OCI-LY3 (cell line): ENCODE results near the gene ZNHIT3.

ENCODE experiments used
- H2AFZ ChIP-seq: fragments of 200-600, 300-600 bp; shearing (Covaris generic); 2 replicates; pipeline ENCODE4 v1.6.0; 2014; ENCODE audit warnings: antibody characterized with exemption, low read depth, low read length
- H3K27ac ChIP-seq: fragments of 200-600, 300-600 bp; sonication (generic); 2 replicates; pipeline ENCODE4 v1.5.1; 2014; ENCODE audit warnings: mild to moderate bottlenecking, low read length, moderate library complexity, mixed read lengths
- H3K27me3 ChIP-seq: fragments of 200-600, 300-600 bp; sonication (generic); 2 replicates; pipeline ENCODE4 v1.6.1; 2014; ENCODE audit warnings: low read depth, low read length, mixed read lengths
- H3K36me3 ChIP-seq: fragments of 200-600, 300-600 bp; sonication (generic); replicated peaks from 2 replicates; pipeline ENCODE3; 2014; ENCODE audit warnings: low read depth, low read length, mixed read lengths
- H3K4me1 ChIP-seq: fragments of 300-600, 200-600 bp; sonication (generic); 2 replicates; pipeline ENCODE4 v1.6.1; 2014; ENCODE audit warnings: low read length, mixed read lengths
- H3K4me2 ChIP-seq: fragments of 200-600, 300-600 bp; sonication (generic); 2 replicates; pipeline ENCODE4 v1.6.1; 2014; ENCODE audit warnings: low read length, mixed read lengths
- H3K4me3 ChIP-seq: fragments of 300-600, 200-600 bp; sonication (generic); 2 replicates; pipeline ENCODE4 v1.5.1; 2014; ENCODE audit warnings: antibody characterized with exemption, mild to moderate bottlenecking, low read length, moderate library complexity
- H3K79me2 ChIP-seq: fragments of 300-600, 200-600 bp; shearing (Covaris generic); 2 replicates; pipeline ENCODE4 v1.6.1; 2014; ENCODE audit warnings: mild to moderate bottlenecking, low read length, mixed read lengths
- H3K9ac ChIP-seq: fragments of 300-600, 200-600 bp; shearing (Covaris generic); 2 replicates; pipeline ENCODE4 v1.6.0; 2014; ENCODE audit warnings: mild to moderate bottlenecking, low read length, moderate library complexity
- H3K9me3 ChIP-seq: fragments of 200-600, 300-600 bp; shearing (Covaris generic); 2 replicates; pipeline ENCODE4 v1.6.1; 2014; ENCODE audit warnings: low read length, mixed read lengths; ENCODE audit not compliant: insufficient read depth
- H4K20me1 ChIP-seq: fragments of 200-600, 300-600 bp; sonication (generic); 2 replicates; pipeline ENCODE4 v1.6.1; 2016; ENCODE audit warnings: low read length, mixed read lengths; ENCODE audit not compliant: insufficient read depth
- CTCF ChIP-seq: fragments of 200-600, 300-600 bp; sonication (generic); IDR thresholded peaks from 2 replicates; pipeline ENCODE4 v1.5.1; 2014; ENCODE audit warnings: antibody characterized with exemption, low read length, low read depth
- EZH2phosphoT487 ChIP-seq: fragments of 200-600 bp; shearing (Covaris generic); IDR thresholded peaks from 2 replicates; pipeline ENCODE4 v1.6.1; 2018; ENCODE audit warnings: antibody characterized with exemption, mixed run types, low read depth

ZNHIT3 gene

DNA sequence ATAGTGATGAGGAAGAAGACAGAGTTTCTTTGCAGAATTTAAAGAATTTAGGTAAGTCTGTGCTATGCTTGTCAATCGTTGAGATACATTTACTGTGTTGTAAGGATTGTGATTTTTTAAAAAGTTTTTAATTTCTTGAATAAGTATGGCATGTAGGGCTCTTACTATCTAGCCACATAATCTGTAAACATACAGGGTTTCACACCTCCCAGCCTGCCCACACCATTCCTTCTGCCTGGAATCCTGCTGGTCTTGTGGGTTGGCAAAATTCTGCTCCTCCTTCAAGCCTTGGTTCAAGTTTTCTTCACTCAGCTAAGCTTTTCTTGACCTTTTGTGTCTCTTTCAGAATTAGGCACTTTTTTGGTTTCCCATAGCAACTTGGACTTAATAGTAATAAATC lies 7.5 kb downstream of the ZNHIT3 start:
- Histone ChIP-seq H3K4me1 (no peaks in the 10 kb centered on the region), H3K4me3 (no peak overlapping the region), H3K9ac (no peak overlapping the region), H4K20me1 (peaks cover 3% of the 10 kb centered on the region; the same call in 1 of the 2 replicates), H3K36me3 (peaks cover 47% of the 10 kb centered on the region), H2AFZ (no peak overlapping the region), H3K27me3 (no peaks in the 10 kb centered on the region), H3K4me2 (no peak overlapping the region), H3K27ac (no peak overlapping the region), H3K79me2 (peaks cover 23% of the 10 kb centered on the region), H3K9me3 (no peaks in the 10 kb centered on the region)
- no peak for TF ChIP-seq CTCF
- TF ChIP-seq EZH2phosphoT487 = no peak

DNA sequence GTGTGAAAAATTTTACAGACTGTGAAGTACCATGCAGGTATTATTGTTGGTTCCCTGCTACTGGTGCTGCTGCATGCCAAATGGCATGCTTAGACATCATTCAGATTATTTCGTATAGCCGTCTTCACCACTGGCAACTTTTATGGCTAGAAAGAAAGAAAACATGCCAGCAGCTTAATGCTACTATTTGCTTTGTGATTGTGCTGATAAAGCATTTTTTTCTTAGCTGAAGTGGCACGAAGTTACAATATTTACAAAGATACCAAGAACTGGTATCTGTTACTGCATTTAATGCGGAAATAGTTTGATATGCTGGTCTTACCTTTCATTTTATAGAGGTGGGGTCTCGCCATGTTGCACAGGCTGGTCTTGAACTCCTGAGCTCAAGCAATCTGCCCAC lies 8.2 kb downstream of the ZNHIT3 start:
- Histone ChIP-seq H2AFZ (no peak overlapping the region), H3K27ac (no peak overlapping the region), H3K9me3 (no peaks in the 10 kb centered on the region), H3K4me3 (no peak overlapping the region), H3K9ac (no peak overlapping the region), H3K4me1 (no peaks in the 10 kb centered on the region), H4K20me1 (peaks cover 3% of the 10 kb centered on the region; the same call in 1 of the 2 replicates), H3K36me3 (peaks cover 47% of the 10 kb centered on the region), H3K27me3 (no peaks in the 10 kb centered on the region), H3K79me2 (peaks cover 17% of the 10 kb centered on the region), H3K4me2 (no peak overlapping the region)
- TF ChIP-seq EZH2phosphoT487 (no peak), CTCF (no peak)

DNA sequence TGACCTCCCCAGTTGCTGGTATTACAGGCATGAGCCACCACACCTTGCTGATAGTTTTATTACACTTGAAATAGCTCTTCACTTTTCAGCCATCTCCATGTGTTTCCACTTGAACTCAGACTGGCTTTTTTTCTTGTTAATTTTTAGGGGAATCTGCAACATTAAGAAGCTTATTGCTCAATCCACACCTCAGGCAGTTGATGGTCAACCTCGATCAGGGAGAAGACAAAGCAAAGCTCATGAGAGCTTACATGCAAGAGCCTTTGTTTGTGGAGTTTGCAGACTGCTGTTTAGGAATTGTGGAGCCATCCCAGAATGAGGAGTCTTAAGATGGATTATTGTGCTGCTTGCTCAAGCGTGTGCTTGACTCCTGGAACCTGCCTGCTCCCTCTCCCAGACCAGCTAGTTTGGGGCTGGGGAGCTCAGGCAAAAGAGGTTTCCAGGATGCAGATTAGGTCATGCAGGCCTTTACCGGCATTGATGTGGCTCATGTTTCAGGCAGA lies 8.6 kb downstream of the ZNHIT3 start:
- Histone ChIP-seq H2AFZ (no peak overlapping the region), H3K36me3 (peaks cover 47% of the 10 kb centered on the region), H4K20me1 (peaks cover 3% of the 10 kb centered on the region; the same call in 1 of the 2 replicates), H3K27me3 (no peaks in the 10 kb centered on the region), H3K79me2 (peaks cover 17% of the 10 kb centered on the region), H3K4me1 (no peaks in the 10 kb centered on the region), H3K9ac (no peak overlapping the region), H3K4me3 (no peak overlapping the region), H3K9me3 (no peaks in the 10 kb centered on the region), H3K27ac (no peak overlapping the region), H3K4me2 (no peak overlapping the region)
- TF ChIP-seq EZH2phosphoT487 (no peak), CTCF (no peak)

DNA sequence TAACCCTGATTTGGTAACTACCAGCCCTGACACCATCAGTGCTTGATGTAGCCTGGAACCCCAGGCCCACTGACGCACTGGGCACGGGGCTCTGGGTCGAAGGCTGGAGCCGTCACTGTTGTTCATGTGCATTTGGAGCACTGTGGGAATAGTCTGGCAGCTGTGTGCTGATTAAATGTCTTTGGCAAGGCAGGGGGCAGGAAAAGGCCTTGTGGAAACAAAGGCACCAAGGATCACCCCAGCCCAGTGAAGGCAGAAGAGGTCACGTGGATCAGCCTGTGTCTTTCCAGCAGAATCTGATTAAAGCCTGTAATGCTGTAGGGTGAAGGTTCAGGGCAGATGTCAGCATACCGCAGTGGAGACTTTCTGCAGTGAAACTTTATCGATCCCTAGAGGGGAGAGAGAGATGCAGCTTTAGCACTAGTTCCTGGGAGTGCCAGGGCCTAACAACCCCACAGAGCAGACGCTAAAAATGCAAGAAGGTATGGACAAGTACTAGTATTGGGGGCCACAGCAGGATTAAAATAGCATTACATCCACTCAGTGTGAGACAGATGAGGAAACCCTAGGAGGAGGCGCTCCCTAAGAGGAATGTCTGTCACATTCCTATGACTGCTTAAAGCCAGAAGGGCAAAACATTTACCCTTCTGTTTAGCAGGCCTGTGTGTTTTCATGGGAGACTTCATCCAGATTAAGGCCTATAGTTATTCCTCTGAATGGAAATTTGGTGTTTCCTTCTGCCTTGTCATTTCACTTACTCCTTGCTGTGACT lies 9.7 kb downstream of the ZNHIT3 start:
- no peak overlapping the region for H3K4me2 ChIP-seq
- no peak overlapping the region for H3K27ac ChIP-seq
- no peak overlapping the region for H2AFZ ChIP-seq
- no peaks in the 10 kb centered on the region for H3K4me1 ChIP-seq
- H3K79me2 ChIP-seq = peaks cover 11% of the 10 kb centered on the region
- H3K4me3 ChIP-seq = no peak overlapping the region
- no peaks in the 10 kb centered on the region for H3K9me3 ChIP-seq
- TF ChIP-seq EZH2phosphoT487 (no peak), CTCF (no peak)
- H3K9ac ChIP-seq = no peak overlapping the region
- peaks cover 53% of the 10 kb centered on the region for H3K36me3 ChIP-seq
- H3K27me3 ChIP-seq = no peaks in the 10 kb centered on the region
- peaks cover 3% of the 10 kb centered on the region; the same call in 1 of the 2 replicates for H4K20me1 ChIP-seq
